Parathyroid adenoma (tissue), 2 donors: ENCODE data around the gene RANBP9.

Source experiments
- H2AFZ ChIP-seq: fragments of 300-600 bp; sonication (generic); one replicate; pipeline ENCODE4 v1.7.0; 2017; ENCODE audit warnings: antibody characterized with exemption, mild to moderate bottlenecking
- H3K27ac ChIP-seq: fragments of 300-600 bp; sonication (generic); one replicate; pipeline ENCODE4 v1.7.0; 2017
- H3K27me3 ChIP-seq: fragments of 300-600 bp; sonication (generic); one replicate; pipeline ENCODE4 v1.7.0; 2017; ENCODE audit warnings: low read length; ENCODE audit not compliant: control insufficient read depth, insufficient read depth
- H3K36me3 ChIP-seq: fragments of 300-600 bp; sonication (generic); one replicate; pipeline ENCODE4 v1.7.0; 2017; ENCODE audit warnings: low read length; ENCODE audit not compliant: control insufficient read depth, insufficient read depth
- H3K4me1 ChIP-seq: fragments of 300-600 bp; sonication (generic); one replicate; pipeline ENCODE4 v1.7.0; 2017; ENCODE audit warnings: control low read depth
- H3K4me2 ChIP-seq: fragments of 300-600 bp; sonication (generic); one replicate; pipeline ENCODE4 v1.7.0; 2017; ENCODE audit warnings: low read length
- H3K4me3 ChIP-seq: fragments of 300-600 bp; sonication (generic); one replicate; pipeline ENCODE4 v1.7.0; 2017; ENCODE audit warnings: low read depth, low read length
- H3K79me2 ChIP-seq: fragments of 300-600 bp; sonication (generic); one replicate; pipeline ENCODE4 v1.7.0; 2017; ENCODE audit warnings: control low read depth
- H3K9ac ChIP-seq: fragments of 300-600 bp; sonication (generic); one replicate; pipeline ENCODE4 v1.7.0; 2017; ENCODE audit warnings: mild to moderate bottlenecking
- H3K9me3 ChIP-seq: fragments of 300-600 bp; sonication (generic); one replicate; pipeline ENCODE4 v1.7.0; 2017; ENCODE audit warnings: low read length; ENCODE audit not compliant: control insufficient read depth
- CTCF ChIP-seq: fragments of 300-600 bp; sonication (generic); IDR thresholded peaks from one replicate; pipeline ENCODE4 v1.7.0; 2017; ENCODE audit warnings: antibody characterized with exemption, mild to moderate bottlenecking
- donor health status: primary hyperparathyroidism.

The RANBP9 gene

GRCh38 chr6:13633343-13633742 lies 78.3 kb downstream of the RANBP9 start:
- TF ChIP-seq CTCF, result no peak
- H3K36me3 ChIP-seq, result no peaks in the 10 kb centered on the region
- H3K27me3 ChIP-seq, result no peaks in the 10 kb centered on the region
- H3K9me3 ChIP-seq, result no peaks in the 10 kb centered on the region
- H3K4me1 ChIP-seq, result no peaks in the 10 kb centered on the region
- H3K79me2 ChIP-seq, result no peaks in the 10 kb centered on the region
- no peak overlapping the region for H3K9ac ChIP-seq
- no peak overlapping the region for H2AFZ ChIP-seq
- H3K4me2 ChIP-seq, result no peak overlapping the region
- no peak overlapping the region for H3K4me3 ChIP-seq
- H3K27ac ChIP-seq, result no peak overlapping the region

- no peaks in the 10 kb centered on the region for H3K36me3 ChIP-seq
- no peak for TF ChIP-seq CTCF
These were observed 81.1 kb downstream of the RANBP9 start for GRCh38 chr6:13630499-13630898.

GRCh38 chr6:13629459-13630116 lies 82.0 kb downstream of the RANBP9 start:
- H2AFZ ChIP-seq, result no peak overlapping the region
- no peak overlapping the region for H3K4me2 ChIP-seq
- no peak overlapping the region for H3K27ac ChIP-seq
- H3K9me3 ChIP-seq, result no peaks in the 10 kb centered on the region
- no peak overlapping the region for H3K9ac ChIP-seq
- H3K27me3 ChIP-seq, result no peaks in the 10 kb centered on the region
- no peaks in the 10 kb centered on the region for H3K36me3 ChIP-seq
- TF ChIP-seq CTCF, result no peak
- no peaks in the 10 kb centered on the region for H3K79me2 ChIP-seq
- no peak overlapping the region for H3K4me3 ChIP-seq
- H3K4me1 ChIP-seq, result no peaks in the 10 kb centered on the region

More at GRCh38 chr6:13630499-13630898, 81.1 kb downstream of the RANBP9 start:
- H3K27me3 ChIP-seq, result no peaks in the 10 kb centered on the region
- H3K79me2 ChIP-seq, result no peaks in the 10 kb centered on the region
- no peaks in the 10 kb centered on the region for H3K9me3 ChIP-seq
- H3K4me1 ChIP-seq, result no peaks in the 10 kb centered on the region
- H2AFZ ChIP-seq, result no peak overlapping the region
- H3K27ac ChIP-seq, result no peak overlapping the region
- no peak overlapping the region for H3K4me3 ChIP-seq
- no peak overlapping the region for H3K4me2 ChIP-seq
- H3K9ac ChIP-seq, result no peak overlapping the region

- no peak overlapping the region for H3K4me2 ChIP-seq
- no peak overlapping the region for H3K27ac ChIP-seq
- no peaks in the 10 kb centered on the region for H3K79me2 ChIP-seq
- no peak overlapping the region for H3K4me3 ChIP-seq
- H3K9me3 ChIP-seq, result no peaks in the 10 kb centered on the region
- H3K4me1 ChIP-seq, result no peaks in the 10 kb centered on the region
- H3K27me3 ChIP-seq, result no peaks in the 10 kb centered on the region
- H3K9ac ChIP-seq, result no peak overlapping the region
- peak; percentile 33 for TF ChIP-seq CTCF
- no peaks in the 10 kb centered on the region for H3K36me3 ChIP-seq
- no peak overlapping the region for H2AFZ ChIP-seq
These were observed 86.8 kb downstream of the RANBP9 start for GRCh38 chr6:13624871-13625288.

- Histone ChIP-seq H3K9me3 (no peaks in the 10 kb centered on the region), H3K4me3 (no peak overlapping the region), H3K27me3 (no peaks in the 10 kb centered on the region), H3K79me2 (no peaks in the 10 kb centered on the region), H2AFZ (no peak overlapping the region), H3K36me3 (no peaks in the 10 kb centered on the region), H3K4me1 (no peaks in the 10 kb centered on the region), H3K4me2 (no peak overlapping the region), H3K9ac (no peak overlapping the region), H3K27ac (no peak overlapping the region)
- no peak for TF ChIP-seq CTCF
These were observed 94.6 kb downstream of the RANBP9 start for GRCh38 chr6:13617066-13617465.
